ENCODE measurements around the gene PDE4B.

DNA sequence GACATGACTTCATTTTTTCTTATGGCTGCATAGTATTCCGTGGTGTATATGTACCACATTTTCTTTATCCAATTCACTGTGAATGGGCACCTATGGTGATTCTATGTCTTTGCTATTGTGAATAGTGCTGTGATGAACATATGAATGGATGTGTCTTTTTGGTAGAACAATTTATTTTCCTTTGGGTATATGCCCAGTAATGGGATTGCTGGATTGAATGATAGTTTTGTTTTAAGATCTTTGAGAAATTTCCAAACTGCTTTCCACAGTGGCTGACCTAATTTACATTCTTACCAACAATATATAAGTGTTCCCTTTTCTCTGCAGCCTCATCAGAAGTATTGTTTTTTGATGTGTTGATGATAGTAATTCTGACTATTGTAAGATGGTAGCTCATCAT is 379.6 kb downstream of the PDE4B start:
- TF ChIP-seq NFE2L2 (IDR thresholded peaks at IDR 0.05; ENCODE audit: low read length): no peak
- TF ChIP-seq NFKB2 (CRISPR knock-in tag; IDR thresholded peaks at IDR 0.05; ENCODE audit: borderline replicate concordance): no peak
- TF ChIP-seq DDIT3 (CRISPR knock-in tag; IDR thresholded peaks at IDR 0.05): no peak
- TF ChIP-seq ZNF263 (CRISPR knock-in tag; IDR thresholded peaks at IDR 0.05): no peak
- TF ChIP-seq, protein P1, sequence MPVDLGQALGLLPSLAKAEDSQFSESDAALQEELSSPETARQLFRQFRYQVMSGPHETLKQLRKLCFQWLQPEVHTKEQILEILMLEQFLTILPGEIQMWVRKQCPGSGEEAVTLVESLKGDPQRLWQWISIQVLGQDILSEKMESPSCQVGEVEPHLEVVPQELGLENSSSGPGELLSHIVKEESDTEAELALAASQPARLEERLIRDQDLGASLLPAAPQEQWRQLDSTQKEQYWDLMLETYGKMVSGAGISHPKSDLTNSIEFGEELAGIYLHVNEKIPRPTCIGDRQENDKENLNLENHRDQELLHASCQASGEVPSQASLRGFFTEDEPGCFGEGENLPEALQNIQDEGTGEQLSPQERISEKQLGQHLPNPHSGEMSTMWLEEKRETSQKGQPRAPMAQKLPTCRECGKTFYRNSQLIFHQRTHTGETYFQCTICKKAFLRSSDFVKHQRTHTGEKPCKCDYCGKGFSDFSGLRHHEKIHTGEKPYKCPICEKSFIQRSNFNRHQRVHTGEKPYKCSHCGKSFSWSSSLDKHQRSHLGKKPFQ (CRISPR knock-in tag; IDR thresholded peaks at IDR 0.05; ENCODE audit: insufficient replicate concordance): no peak
- TF ChIP-seq POLR2A (IDR thresholded peaks at IDR 0.05; ENCODE audit: insufficient read depth in 1 of 2, low read depth in 2 of 2, low read length in 2 of 2): no peak
- TF ChIP-seq ESRRA (CRISPR knock-in tag; IDR thresholded peaks at IDR 0.05; ENCODE audit: low read depth): no peak
- no peak for TF ChIP-seq PHF5A (CRISPR knock-in tag; IDR thresholded peaks at IDR 0.05; ENCODE audit: low read depth, unreplicated experiment)
- TF ChIP-seq RAD21 (CRISPR knock-in tag; IDR thresholded peaks at IDR 0.05): no peak
- TF ChIP-seq ZBTB33 (CRISPR knock-in tag; IDR thresholded peaks at IDR 0.05): no peak
- TF ChIP-seq MXD1 (CRISPR knock-in tag; IDR thresholded peaks at IDR 0.05): no peak

Data from HepG2 (cell line).